WTC11 (cell line): ENCODE measurements around the gene DCLK1.

Source experiments
- CREB1 ChIP-seq: sonication (generic); formaldehyde crosslinking; IDR thresholded peaks from 2 replicates; pipeline ENCODE4 v1.8.0; 2023; ENCODE audit warnings: mild to moderate bottlenecking, missing genetic modification reagents
- CREM ChIP-seq: sonication (generic); formaldehyde crosslinking; IDR thresholded peaks from 2 replicates; pipeline ENCODE4 v1.8.1; 2022; ENCODE audit warnings: mild to moderate bottlenecking, missing genetic modification reagents, moderate library complexity
- JUN ChIP-seq: sonication (generic); formaldehyde crosslinking; IDR thresholded peaks from 2 replicates; pipeline ENCODE4 v1.8.0; 2023; ENCODE audit warnings: mild to moderate bottlenecking, missing genetic modification reagents
- SMAD4 ChIP-seq: sonication (generic); formaldehyde crosslinking; IDR thresholded peaks from 2 replicates; pipeline ENCODE4 v1.8.0; 2022; ENCODE audit warnings: mild to moderate bottlenecking, missing genetic modification reagents
- TF ChIP-seq, protein P1 (sequence below): fragments of 200-600 bp; IDR thresholded peaks from 2 replicates; pipeline ENCODE4 v1.8.0; 2022; ENCODE audit warnings: antibody characterized with exemption

DNA sequence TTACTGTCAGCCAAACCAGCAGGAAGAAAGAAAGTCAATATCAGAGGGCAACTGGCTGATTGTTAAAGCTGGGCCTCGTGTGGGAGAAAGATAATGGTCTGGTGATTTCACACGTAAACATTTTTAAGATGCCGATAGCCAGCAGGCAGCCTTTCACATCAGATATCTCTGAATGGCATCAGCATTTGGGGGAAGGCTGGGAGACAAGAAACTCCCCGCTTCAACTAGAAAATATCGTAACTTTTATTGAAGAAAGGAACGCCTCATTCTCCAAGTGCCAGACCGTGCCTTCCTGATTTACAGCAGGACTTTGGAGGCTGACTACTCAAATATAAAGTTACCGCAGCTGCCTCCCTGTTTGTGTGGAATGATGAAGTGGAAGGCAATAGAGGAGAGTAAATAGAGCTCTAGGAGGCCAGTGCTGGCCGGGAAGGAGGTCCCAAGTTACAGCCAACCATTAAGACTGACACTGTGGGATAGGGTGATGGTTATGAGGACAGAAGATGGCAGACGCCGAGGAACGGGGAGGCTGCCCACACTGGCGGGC, 370.4 kb downstream of the DCLK1 start:
- TF ChIP-seq, protein P1, sequence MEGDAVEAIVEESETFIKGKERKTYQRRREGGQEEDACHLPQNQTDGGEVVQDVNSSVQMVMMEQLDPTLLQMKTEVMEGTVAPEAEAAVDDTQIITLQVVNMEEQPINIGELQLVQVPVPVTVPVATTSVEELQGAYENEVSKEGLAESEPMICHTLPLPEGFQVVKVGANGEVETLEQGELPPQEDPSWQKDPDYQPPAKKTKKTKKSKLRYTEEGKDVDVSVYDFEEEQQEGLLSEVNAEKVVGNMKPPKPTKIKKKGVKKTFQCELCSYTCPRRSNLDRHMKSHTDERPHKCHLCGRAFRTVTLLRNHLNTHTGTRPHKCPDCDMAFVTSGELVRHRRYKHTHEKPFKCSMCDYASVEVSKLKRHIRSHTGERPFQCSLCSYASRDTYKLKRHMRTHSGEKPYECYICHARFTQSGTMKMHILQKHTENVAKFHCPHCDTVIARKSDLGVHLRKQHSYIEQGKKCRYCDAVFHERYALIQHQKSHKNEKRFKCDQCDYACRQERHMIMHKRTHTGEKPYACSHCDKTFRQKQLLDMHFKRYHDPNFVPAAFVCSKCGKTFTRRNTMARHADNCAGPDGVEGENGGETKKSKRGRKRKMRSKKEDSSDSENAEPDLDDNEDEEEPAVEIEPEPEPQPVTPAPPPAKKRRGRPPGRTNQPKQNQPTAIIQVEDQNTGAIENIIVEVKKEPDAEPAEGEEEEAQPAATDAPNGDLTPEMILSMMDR: no peak
- TF ChIP-seq CREB1 (CRISPR knock-in tag): no peak
- no peak for TF ChIP-seq CREM (CRISPR knock-in tag)
- no peak for TF ChIP-seq SMAD4 (CRISPR knock-in tag)
- TF ChIP-seq JUN (CRISPR knock-in tag): no peak
